SK-N-SH (cell line): Measurements from ENCODE around the gene CRCP. TPM values are rescaled to one million over a fixed set of nuclear protein-coding genes. Genes with fewer than 3 reads are reported as not detected.
A peak's percentile ranks its signal among the peaks of the same experiment; 100 is the strongest.

Experiments
- CTCF ChIA-PET: fragments of 300-600, 350-600 bp; formaldehyde crosslinking; extraction: SDS; loops from one replicate; lab custom pipeline; 2021; lab: Yijun Ruan, JAX
- POLR2A ChIA-PET: fragments of 350-600 bp; sonication (Branson Sonifier 250); formaldehyde crosslinking; extraction: SDS; loops from one replicate; lab custom pipeline; 2020; ENCODE audit warnings: antibody characterized with exemption, inconsistent platforms; lab: Yijun Ruan, JAX
- DNase-seq: peaks from one replicate; pipeline ENCODE4 v3.0.0; 2012
- H2AFZ ChIP-seq: fragments of 200-600 bp; sonication (generic); 2 replicates; pipeline ENCODE4 v1.8.1; 2016; ENCODE audit warnings: antibody characterized with exemption, mild to moderate bottlenecking, low read depth
- H3F3A ChIP-seq: fragments of 200-600 bp; sonication (generic); replicated peaks from 2 replicates; pipeline ENCODE3; 2016; ENCODE audit warnings: antibody characterized with exemption, mild to moderate bottlenecking; ENCODE audit not compliant: insufficient read depth
- H3K27ac ChIP-seq, 2 experiments: fragments of 200-500 bp in 1 of 2; fragments of 200-600 bp in 1 of 2; sonication (Bioruptor generic) in 1 of 2; sonication (generic), shearing (Covaris generic) in 1 of 2; 2 replicates each; pipeline versions ENCODE4 v1.5.1 to v1.6.1; 2014 to 2016; ENCODE audit warnings: low read depth in 2 of 2, inconsistent platforms in 1 of 2, low read length in 1 of 2, mild to moderate bottlenecking in 1 of 2, mixed read lengths in 1 of 2
- H3K27me3 ChIP-seq: fragments of 200-600 bp; sonication (generic), shearing (Covaris generic); 2 replicates; pipeline ENCODE4 v1.6.1; 2016; ENCODE audit warnings: mixed run types; ENCODE audit not compliant: insufficient read depth
- H3K36me3 ChIP-seq, 2 experiments: fragments of 200-500 bp in 1 of 2; fragments of 200-600 bp in 1 of 2; sonication (Bioruptor generic) in 1 of 2; sonication (generic) in 1 of 2; replicated peaks in 1 of 2; 2 replicates each; pipeline versions ENCODE3 to v1.5.1; 2014 to 2016; ENCODE audit warnings: low read length in 1 of 2, mild to moderate bottlenecking in 1 of 2; ENCODE audit not compliant: insufficient read depth in 2 of 2, control insufficient read depth in 1 of 2
- H3K4me1 ChIP-seq, 2 experiments: fragments of 200-500 bp in 1 of 2; fragments of 200-600 bp in 1 of 2; sonication (Bioruptor generic) in 1 of 2; sonication (generic), shearing (Covaris generic) in 1 of 2; 2 replicates each; pipeline versions ENCODE4 v1.5.1 to v1.6.1; 2014 to 2016; ENCODE audit warnings: low read depth in 1 of 2, low read length in 1 of 2, mixed run types in 1 of 2; ENCODE audit not compliant: insufficient read depth in 2 of 2, control insufficient read depth in 1 of 2
- H3K4me2 ChIP-seq: fragments of 200-600 bp; sonication (generic), shearing (Covaris generic); 2 replicates; pipeline ENCODE4 v1.6.1; 2017; ENCODE audit warnings: mixed run types
- H3K4me3 ChIP-seq, 2 experiments: fragments of 200-500 bp in 1 of 2; fragments of 200-600 bp in 1 of 2; sonication (Bioruptor generic) in 1 of 2; sonication (generic), shearing (Covaris generic) in 1 of 2; 2 replicates each; pipeline versions ENCODE4 v1.5.1 to v1.8.1; 2014 to 2016; ENCODE audit warnings: low read depth in 2 of 2, inconsistent platforms in 1 of 2, low read length in 1 of 2, mild to moderate bottlenecking in 1 of 2, mixed read lengths in 1 of 2, moderate library complexity in 1 of 2
- H3K79me2 ChIP-seq: fragments of 200-600 bp; sonication (generic); 2 replicates; pipeline ENCODE4 v1.8.1; 2017; ENCODE audit warnings: mild to moderate bottlenecking; ENCODE audit not compliant: insufficient read depth
- H3K9ac ChIP-seq: fragments of 200-600 bp; sonication (generic); 2 replicates; pipeline ENCODE4 v1.6.1; 2017; ENCODE audit warnings: mixed run types
- H3K9me2 ChIP-seq: fragments of 200-600 bp; sonication (generic); 2 replicates; pipeline ENCODE4 v1.6.1; 2017; ENCODE audit warnings: mixed run types
- H3K9me3 ChIP-seq: fragments of 200-600 bp; sonication (generic); 2 replicates; pipeline ENCODE4 v1.6.1; 2017; ENCODE audit warnings: mixed run types, mild to moderate bottlenecking, moderate library complexity
- H4K20me1 ChIP-seq: fragments of 200-600 bp; sonication (generic); 2 replicates; pipeline ENCODE4 v1.6.1; 2017; ENCODE audit warnings: mild to moderate bottlenecking, mixed run types; ENCODE audit not compliant: insufficient read depth
- CHD2 ChIP-seq: fragments of 150-350 bp; IDR thresholded peaks from 2 replicates; pipeline ENCODE4 v1.6.1; 2018; ENCODE audit warnings: low read length; ENCODE audit not compliant: partially characterized antibody
- ELF1 ChIP-seq: IDR thresholded peaks from 2 replicates; pipeline ENCODE4 v1.4.0; 2012
- EZH2phosphoT487 ChIP-seq: fragments of 200-600 bp; sonication (generic); IDR thresholded peaks from 2 replicates; pipeline ENCODE4 v1.6.1; 2017; ENCODE audit warnings: low read depth, mixed run types, mild to moderate bottlenecking, antibody characterized with exemption, moderate library complexity, borderline replicate concordance
- GATA2 ChIP-seq: sonication (generic); formaldehyde crosslinking; IDR thresholded peaks from 2 replicates; pipeline ENCODE4 v1.5.0; 2020; ENCODE audit warnings: mild to moderate bottlenecking, missing genetic modification reagents
- JUND ChIP-seq: IDR thresholded peaks from 2 replicates; pipeline ENCODE4 v1.4.0; 2012
- MEF2A ChIP-seq: IDR thresholded peaks from 2 replicates; pipeline ENCODE4 v1.4.0; 2012; ENCODE audit warnings: low read depth, borderline replicate concordance
- PBX3 ChIP-seq: IDR thresholded peaks from 2 replicates; pipeline ENCODE4; 2012
- RCOR1 ChIP-seq: fragments of 150-350 bp; IDR thresholded peaks from 2 replicates; pipeline ENCODE4 v1.6.1; 2017; ENCODE audit warnings: antibody characterized with exemption, low read length
- REST ChIP-seq: IDR thresholded peaks from 2 replicates; pipeline ENCODE4 v1.6.1; 2012; ENCODE audit warnings: mild to moderate bottlenecking, low read depth, low read length, moderate library complexity
- SIN3A ChIP-seq: IDR thresholded peaks from 2 replicates; pipeline ENCODE4 v1.6.1; 2012; ENCODE audit warnings: low read depth, mild to moderate bottlenecking, low read length, moderate library complexity, borderline replicate concordance
- TAF1 ChIP-seq: IDR thresholded peaks from 2 replicates; pipeline ENCODE4 v1.6.1; 2012; ENCODE audit warnings: low read depth, mild to moderate bottlenecking, low read length, moderate library complexity, borderline replicate concordance
- TCF12 ChIP-seq: IDR thresholded peaks from 2 replicates; pipeline ENCODE4 v1.4.0; 2012
- USF2 ChIP-seq: fragments of 150-350 bp; IDR thresholded peaks from 2 replicates; pipeline ENCODE4 v1.6.1; 2017; ENCODE audit warnings: antibody characterized with exemption, low read length, low read depth, borderline replicate concordance
- ZBTB33 ChIP-seq: IDR thresholded peaks from 2 replicates; pipeline ENCODE4 v1.4.0; 2012; ENCODE audit warnings: low read depth, borderline replicate concordance
- WGBS: methylation state at CpG from one replicate; pipeline ENCODE4 v1.1.6; 2017; ENCODE audit warnings: low lambda C conversion rate; 5-methylcytosine and 5-hydroxymethylcytosine counted together
- polyA plus RNA-seq, 3 experiments: library from polyadenylated mRNA; depleted of rRNA; stranded (reverse); fragments of >200 nt; gene quantifications; 2 replicates each; pipeline ENCODE4 v1.2.3, GENCODE V29; 2012

Gene CRCP
- polyA plus RNA-seq, 1 of the 3 experiments (the other 2 are of a cell fraction) = 34.0 TPM

- no peak for TF ChIP-seq USF2
These were observed 28.3 kb downstream of the CRCP start (continued) for GRCh38 chr7:66142996-66143395.

GRCh38 chr7:66143876-66144332 lies 29.3 kb downstream of the CRCP start:
- WGBS = 73% methylated on average over 2 of the region's 2 CpGs
- Histone ChIP-seq H3K4me2 (no peak overlapping the region), H3K4me1 (peaks cover 25 to 68% of the 10 kb centered on the region in 2 experiments; a peak in 3 of 4 replicates), H3K9ac (no peak overlapping the region), H3K36me3 (peaks cover 31 to 46% of the 10 kb centered on the region in 2 experiments), H3K9me2 (no peaks in the 10 kb centered on the region), H2AFZ (no peak overlapping the region), H3F3A (peaks cover 26% of the 10 kb centered on the region), H3K27me3 (no peaks in the 10 kb centered on the region), H3K27ac (peak overlapping the region in 1 of 2 experiments; percentile 23; a peak in 1 of 4 replicates), H3K79me2 (peaks cover 20% of the 10 kb centered on the region; the same call in 1 of the 2 replicates), H3K9me3 (no peaks in the 10 kb centered on the region), H4K20me1 (no peaks in the 10 kb centered on the region)
- POLR2A ChIA-PET = interaction anchor here (0.6 kb wide), 1 partner anchor 30 kb away, joined by 3 read pairs; no protein-coding TSS in a partner anchor
- CTCF ChIA-PET = interaction anchor here (0.6 to 1.8 kb wide), 2 partner anchors 20 to 270 kb away, joined by 3 to 5 read pairs; no protein-coding TSS in a partner anchor
- no peak for DNase-seq
- TF ChIP-seq ZBTB33 = no peak
- TF ChIP-seq MEF2A = no peak
- no peak for TF ChIP-seq JUND
- no peak for TF ChIP-seq TCF12
- no peak for TF ChIP-seq TAF1
- TF ChIP-seq SIN3A = no peak
- TF ChIP-seq RCOR1 = no peak; the same call in 1 of the 2 replicates
- no peak for TF ChIP-seq EZH2phosphoT487
- no peak for TF ChIP-seq GATA2 (CRISPR knock-in tag)
- no peak for TF ChIP-seq PBX3
- no peak for TF ChIP-seq REST
- no peak for TF ChIP-seq CHD2
- no peak for TF ChIP-seq ELF1
- TF ChIP-seq, all 33 proteins: peak for 0
- H3K4me3 ChIP-seq = no peak overlapping the region
